Thoracic aorta (tissue), 2 donors: ENCODE data around the gene NWD2. TPM values are rescaled to one million over a fixed set of nuclear protein-coding genes. Genes with fewer than 3 reads are reported as not detected.
A peak's percentile ranks its signal among the peaks of the same experiment; 100 is the strongest.

ENCODE experiments used
- ATAC-seq: fragments of 150-250 bp; one replicate; pipeline ENCODE4 v1.8.0; 2017; ENCODE audit warnings: low read depth; ENCODE audit not compliant: insufficient number of reproducible peaks, low FRiP score
- DNase-seq: peaks from one replicate; pipeline ENCODE4 v3.0.0-alpha.2; 2020; ENCODE audit warnings: low spot score
- H3K27ac ChIP-seq, 2 donors: fragments of 200-600 bp; sonication (generic); 1 replicate in 1 of 2; 2 replicates in 1 of 2; pipeline ENCODE4 v1.5.1; 2016; ENCODE audit warnings: mild to moderate bottlenecking in 2 of 2, moderate library complexity in 2 of 2
- H3K27me3 ChIP-seq: fragments of 200-600 bp; sonication (generic); replicated peaks from 2 replicates; pipeline ENCODE4 v1.6.0; 2016; ENCODE audit warnings: mild to moderate bottlenecking; ENCODE audit not compliant: insufficient read depth
- H3K36me3 ChIP-seq: fragments of 200-600 bp; sonication (generic); one replicate; pipeline ENCODE4 v1.5.1; 2016
- H3K4me1 ChIP-seq, 2 donors: fragments of 200-600 bp; sonication (generic); 1 replicate in 1 of 2; 2 replicates in 1 of 2; pipeline versions ENCODE4 v1.5.1 to v1.6.0; 2016; ENCODE audit warnings: low read depth in 2 of 2, mild to moderate bottlenecking in 1 of 2; ENCODE audit not compliant: control insufficient read depth in 1 of 2
- H3K4me3 ChIP-seq: fragments of 200-600 bp; sonication (generic); 2 replicates; pipeline ENCODE4 v1.5.1; 2016; ENCODE audit warnings: mild to moderate bottlenecking
- H3K9me3 ChIP-seq: fragments of 200-600 bp; sonication (generic); 2 replicates; pipeline ENCODE4 v1.5.1; 2016
- total RNA-seq, 2 donors: library from RNA; depleted of rRNA; stranded (reverse); fragments of >200 nt; gene quantifications; one replicate each; pipeline versions ENCODE4 v1.1.0 to v1.2.3, GENCODE V29; 2016
- TF ChIP-seq, protein P1 (sequence below): fragments of 200-600 bp; sonication (generic); IDR thresholded peaks from one replicate; pipeline ENCODE4 v1.5.1; 2019; ENCODE audit warnings: antibody characterized with exemption

The NWD2 gene
- total RNA-seq, 2 donors from 2014 or later = not detected

GRCh38 chr4:37451656-37452055 is 207.1 kb downstream of the NWD2 start:
- no peak for ATAC-seq

GRCh38 chr4:37452952-37453280 is 208.4 kb downstream of the NWD2 start:
- H3K27me3 ChIP-seq = peaks cover 9% of the 10 kb centered on the region
- H3K4me3 ChIP-seq = peak overlapping the region; percentile 73

More at GRCh38 chr4:37451656-37452055, 207.1 kb downstream of the NWD2 start:
- peaks cover 0 to 13% of the 10 kb centered on the region in 2 donors for H3K4me1 ChIP-seq
- no peak for DNase-seq
- no peaks in the 10 kb centered on the region for H3K9me3 ChIP-seq
- TF ChIP-seq, protein P1, sequence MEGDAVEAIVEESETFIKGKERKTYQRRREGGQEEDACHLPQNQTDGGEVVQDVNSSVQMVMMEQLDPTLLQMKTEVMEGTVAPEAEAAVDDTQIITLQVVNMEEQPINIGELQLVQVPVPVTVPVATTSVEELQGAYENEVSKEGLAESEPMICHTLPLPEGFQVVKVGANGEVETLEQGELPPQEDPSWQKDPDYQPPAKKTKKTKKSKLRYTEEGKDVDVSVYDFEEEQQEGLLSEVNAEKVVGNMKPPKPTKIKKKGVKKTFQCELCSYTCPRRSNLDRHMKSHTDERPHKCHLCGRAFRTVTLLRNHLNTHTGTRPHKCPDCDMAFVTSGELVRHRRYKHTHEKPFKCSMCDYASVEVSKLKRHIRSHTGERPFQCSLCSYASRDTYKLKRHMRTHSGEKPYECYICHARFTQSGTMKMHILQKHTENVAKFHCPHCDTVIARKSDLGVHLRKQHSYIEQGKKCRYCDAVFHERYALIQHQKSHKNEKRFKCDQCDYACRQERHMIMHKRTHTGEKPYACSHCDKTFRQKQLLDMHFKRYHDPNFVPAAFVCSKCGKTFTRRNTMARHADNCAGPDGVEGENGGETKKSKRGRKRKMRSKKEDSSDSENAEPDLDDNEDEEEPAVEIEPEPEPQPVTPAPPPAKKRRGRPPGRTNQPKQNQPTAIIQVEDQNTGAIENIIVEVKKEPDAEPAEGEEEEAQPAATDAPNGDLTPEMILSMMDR = no peak
- no peak overlapping the region for H3K4me3 ChIP-seq
- no peaks in the 10 kb centered on the region for H3K36me3 ChIP-seq
- no peak overlapping the region for H3K27ac ChIP-seq
- H3K27me3 ChIP-seq = peaks cover 9% of the 10 kb centered on the region

GRCh38 chr4:37453281-37453998 is 208.9 kb downstream of the NWD2 start:
- H3K27ac ChIP-seq = no peak overlapping the region
- H3K27me3 ChIP-seq = peaks cover 9% of the 10 kb centered on the region
- no peaks in the 10 kb centered on the region for H3K9me3 ChIP-seq
- TF ChIP-seq, protein P1 = no peak
- peak overlapping the region; percentile 73 for H3K4me3 ChIP-seq
- no peak for DNase-seq
- peaks cover 0 to 13% of the 10 kb centered on the region in 2 donors for H3K4me1 ChIP-seq
- no peak for ATAC-seq
- H3K36me3 ChIP-seq = no peaks in the 10 kb centered on the region

More at GRCh38 chr4:37452952-37453280, 208.4 kb downstream of the NWD2 start:
- H3K36me3 ChIP-seq = no peaks in the 10 kb centered on the region
- H3K9me3 ChIP-seq = no peaks in the 10 kb centered on the region
- no peak for DNase-seq
- no peak for ATAC-seq
- H3K4me1 ChIP-seq = peaks cover 0 to 13% of the 10 kb centered on the region in 2 donors
- TF ChIP-seq, protein P1 = no peak
- no peak overlapping the region for H3K27ac ChIP-seq

GRCh38 chr4:37453999-37454800 is 209.7 kb downstream of the NWD2 start:
- no peaks in the 10 kb centered on the region for H3K36me3 ChIP-seq
- TF ChIP-seq, protein P1 = no peak
- DNase-seq (no peak), ATAC-seq (no peak)
- peaks cover 0 to 13% of the 10 kb centered on the region in 2 donors for H3K4me1 ChIP-seq
- H3K4me3 ChIP-seq = peak overlapping the region; percentile 73
- H3K27ac ChIP-seq = no peak overlapping the region
- no peaks in the 10 kb centered on the region for H3K9me3 ChIP-seq
- peaks cover 9% of the 10 kb centered on the region for H3K27me3 ChIP-seq
